Epithelial cell of esophagus (primary cell): ENCODE measurements around the gene SURF4.
A peak's percentile ranks its signal among the peaks of the same experiment; 100 is the strongest.
"Not testable (repeated sequence)": the region's sequence is repeated elsewhere in the genome, so short reads cannot be mapped to it uniquely, and the experiment has no call there.

Source experiments
- DNase-seq: peaks from one replicate; pipeline ENCODE4 v3.0.0; 2010; ENCODE audit warnings: low read depth
- H3K4me3 ChIP-seq: 2 replicates; pipeline ENCODE4 v1.5.1; 2011; ENCODE audit warnings: mild to moderate bottlenecking, low read length, control low read depth
- CTCF ChIP-seq: IDR thresholded peaks from 2 replicates; pipeline ENCODE4 v1.5.1; 2011; ENCODE audit warnings: low read depth, mild to moderate bottlenecking, low read length, control low read depth, inconsistent platforms; ENCODE audit not compliant: insufficient read depth; ENCODE audit errors: missing control alignments

Gene SURF4

GRCh38 chr9:133396952-133397351, 21.1 kb upstream of the SURF4 start:
- DNase-seq = peak; percentile 25
- TF ChIP-seq CTCF = peak; percentile 17
- H3K4me3 ChIP-seq = no peak overlapping the region

- H3K4me3 ChIP-seq = no peak overlapping the region
Observed at GRCh38 chr9:133394687-133395271, 18.9 kb upstream of the SURF4 start.

GRCh38 chr9:133393399-133393798, 17.5 kb upstream of the SURF4 start:
- H3K4me3 ChIP-seq = no peak overlapping the region
- DNase-seq = no peak
- no peak for TF ChIP-seq CTCF

More at GRCh38 chr9:133394687-133395271, 18.9 kb upstream of the SURF4 start:
- no peak for TF ChIP-seq CTCF
- no peak for DNase-seq

GRCh38 chr9:133392308-133392707, 16.4 kb upstream of the SURF4 start:
- not testable (repeated sequence) for H3K4me3 ChIP-seq, DNase-seq

- not testable (repeated sequence) for H3K4me3 ChIP-seq, DNase-seq
Observed at GRCh38 chr9:133391449-133391848, 15.6 kb upstream of the SURF4 start.

GRCh38 chr9:133390713-133391112, 14.9 kb upstream of the SURF4 start:
- no peak overlapping the region for H3K4me3 ChIP-seq
- no peak for DNase-seq

GRCh38 chr9:133389562-133389961, 13.7 kb upstream of the SURF4 start:
- DNase-seq = no peak
- H3K4me3 ChIP-seq = no peak overlapping the region
- no peak for TF ChIP-seq CTCF

More at GRCh38 chr9:133390713-133391112, 14.9 kb upstream of the SURF4 start:
- no peak for TF ChIP-seq CTCF

- TF ChIP-seq CTCF = no peak
- H3K4me3 ChIP-seq = no peak overlapping the region
- no peak for DNase-seq
Observed at GRCh38 chr9:133389025-133389557, 13.2 kb upstream of the SURF4 start.
